K562 (cell line): ENCODE data around the gene ARHGAP30. TPM values are rescaled to one million over a fixed set of nuclear protein-coding genes. Genes with fewer than 3 reads are reported as not detected.

Experiments used
- ATAC-seq: fragments of 200-7000 bp; cut with Tn5 transposase; 3 replicates; pipeline ENCODE4 v1.9.1; 2020; ENCODE audit warnings: moderate library complexity
- BruUV-seq: library from RNA; stranded (reverse); fragments of 400-500 nt; replicated peaks from 2 replicates; lab custom pipeline; 2021; lab: Mats Ljungman, UMichigan
- CTCF ChIA-PET: fragments of 300-600 bp; formaldehyde crosslinking; extraction: SDS; loops from one replicate; lab custom pipeline; 2021; ENCODE audit warnings: low intra/inter-chr PET ratio; lab: Yijun Ruan, JAX
- POLR2A ChIA-PET: fragments of 300-600, 350-650 bp; sonication (Branson Sonifier 250); formaldehyde crosslinking; extraction: SDS; loops from one replicate; lab custom pipeline; 2021; ENCODE audit warnings: antibody characterized with exemption, inconsistent platforms; lab: Yijun Ruan, JAX
- DNase-seq, 4 experiments: peaks; one replicate each; pipeline versions ENCODE4 v3.0.0 to v3.0.0-alpha.2; 2011 to 2018; ENCODE audit warnings: low spot score in 3 of 4, mixed read lengths in 3 of 4; ENCODE audit errors: extremely low read depth in 1 of 4
- FAIRE-seq: peaks from 2 replicates; lab custom pipeline; 2011; peaks lifted over from hg19 to GRCh38; lab: Jason Lieb, UNC
- H2AFZ ChIP-seq: 2 replicates; pipeline ENCODE4 v1.6.0; 2011; ENCODE audit warnings: low read depth, low read length, control low read depth, inconsistent platforms
- H3K27ac ChIP-seq: fragments of 200-600 bp; 3 replicates; pipeline ENCODE4 v1.8.0; 2011; ENCODE audit warnings: low read depth, mild to moderate bottlenecking, control low read depth, inconsistent platforms, low read length, moderate library complexity, mixed read lengths; ENCODE audit errors: extremely low read depth
- H3K27me3 ChIP-seq, 2 experiments: fragments of 300-600 bp in 1 of 2; 2 replicates in 1 of 2; 3 replicates in 1 of 2; pipeline versions ENCODE4 v1.6.0 to v1.8.0; 2011; ENCODE audit warnings: inconsistent platforms in 2 of 2, low read length in 2 of 2, mild to moderate bottlenecking in 1 of 2, mixed read lengths in 1 of 2, moderate library complexity in 1 of 2; ENCODE audit not compliant: control insufficient read depth in 2 of 2, insufficient read depth in 2 of 2
- H3K36me3 ChIP-seq: fragments of 300-600 bp; 3 replicates; pipeline ENCODE4 v1.8.0; 2011; ENCODE audit warnings: mild to moderate bottlenecking, low read length, inconsistent platforms; ENCODE audit not compliant: control insufficient read depth, insufficient read depth
- H3K4me1 ChIP-seq, 2 experiments: fragments of 200-600 bp in 1 of 2; replicated peaks in 1 of 2; 2 replicates in 1 of 2; 3 replicates in 1 of 2; pipeline versions ENCODE4 v1.5.1 to v1.8.0; 2011; ENCODE audit warnings: inconsistent platforms in 2 of 2, low read length in 2 of 2, mild to moderate bottlenecking in 1 of 2, mixed read lengths in 1 of 2, moderate library complexity in 1 of 2; ENCODE audit not compliant: control insufficient read depth in 2 of 2, insufficient read depth in 2 of 2
- H3K4me2 ChIP-seq: 2 replicates; pipeline ENCODE4 v1.6.1; 2011; ENCODE audit warnings: low read length, control low read depth, inconsistent platforms, mixed read lengths; ENCODE audit not compliant: insufficient read depth
- H3K4me3 ChIP-seq: fragments of 200-600 bp; sonication (generic), shearing (Covaris generic); 2 replicates; pipeline ENCODE4 v1.5.1; 2016; ENCODE audit warnings: control low read depth, inconsistent platforms
- H3K79me2 ChIP-seq: fragments of 200-600 bp; 3 replicates; pipeline ENCODE4 v1.8.0; 2011; ENCODE audit warnings: low read length, inconsistent platforms; ENCODE audit not compliant: control insufficient read depth, insufficient read depth
- H3K9ac ChIP-seq, 2 experiments: 2 replicates each; pipeline versions ENCODE4 v1.6.0 to v1.6.1; 2011; ENCODE audit warnings: low read depth in 2 of 2, low read length in 2 of 2, control low read depth in 1 of 2, inconsistent platforms in 1 of 2, mild to moderate bottlenecking in 1 of 2, mixed read lengths in 1 of 2; ENCODE audit not compliant: insufficient read depth in 1 of 2
- H3K9me1 ChIP-seq: one replicate; pipeline ENCODE4 v1.6.0; 2011; ENCODE audit warnings: inconsistent platforms, mild to moderate bottlenecking, low read length, moderate library complexity; ENCODE audit not compliant: control insufficient read depth, insufficient read depth
- H3K9me3 ChIP-seq: replicated peaks from 2 replicates; pipeline ENCODE4 v1.5.1; 2011; ENCODE audit warnings: low read depth, low read length, inconsistent platforms; ENCODE audit not compliant: control insufficient read depth, insufficient read depth
- H4K20me1 ChIP-seq: replicated peaks from 2 replicates; pipeline ENCODE4 v1.6.1; 2011; ENCODE audit warnings: low read length, inconsistent platforms, mixed read lengths; ENCODE audit not compliant: control insufficient read depth, insufficient read depth
- E4F1 ChIP-seq: fragments of 250-450 bp; sonication (Bioruptor Pico); IDR thresholded peaks from 2 replicates; pipeline ENCODE4 v1.5.0; 2021; ENCODE audit warnings: mild to moderate bottlenecking, borderline replicate concordance
- MCM3 ChIP-seq: fragments of 450-650 bp; IDR thresholded peaks from 2 replicates; pipeline ENCODE4 v1.6.1; 2016
- NFRKB ChIP-seq: fragments of 450-650 bp; IDR thresholded peaks from 2 replicates; pipeline ENCODE4 v1.6.1; 2016; ENCODE audit warnings: low read depth
- POLR2B ChIP-seq: fragments of 450-650 bp; IDR thresholded peaks from 2 replicates; pipeline ENCODE4 v1.6.1; 2018; ENCODE audit warnings: low read depth; ENCODE audit not compliant: partially characterized antibody
- PRDM10 ChIP-seq: fragments of 450-650 bp; IDR thresholded peaks from 2 replicates; pipeline ENCODE4 v1.6.1; 2018; ENCODE audit not compliant: partially characterized antibody
- RHOXF2B ChIP-seq: fragments of 250-450 bp; sonication (Bioruptor Pico); conservative IDR thresholded peaks from 2 replicates; pipeline ENCODE4 v1.5.1; 2021
- SLC30A9 ChIP-seq: fragments of 250-450 bp; sonication (Bioruptor Pico); IDR thresholded peaks from 2 replicates; pipeline ENCODE4 v1.8.0; 2022; ENCODE audit warnings: mild to moderate bottlenecking, moderate library complexity
- SUPT5H ChIP-seq: fragments of 450-650 bp; IDR thresholded peaks from 2 replicates; pipeline ENCODE4 v1.6.1; 2016
- ZBTB33 ChIP-seq: sonication (generic); formaldehyde crosslinking; IDR thresholded peaks from 2 replicates; pipeline ENCODE4 v1.8.1; 2023; ENCODE audit warnings: mild to moderate bottlenecking, missing genetic modification reagents
- ZNF263 ChIP-seq: sonication (generic); formaldehyde crosslinking; IDR thresholded peaks from 2 replicates; pipeline ENCODE4 v1.8.0; 2022; ENCODE audit warnings: mild to moderate bottlenecking, missing genetic modification reagents, borderline replicate concordance
- WGBS: fragments of 100-300 bp; shearing (Covaris generic); methylation state at CpG from one replicate; pipeline ENCODE4 v1.1.6; 2016; ENCODE audit warnings: low coverage, mixed read lengths; ENCODE audit not compliant: insufficient coverage; ENCODE audit errors: missing lambda C conversion rate; 5-methylcytosine and 5-hydroxymethylcytosine counted together
- in situ Hi-C: fragments of 300-500 bp; cut with MboI; formaldehyde crosslinking; loops from 4 replicates; pipeline ENCODE4 v1.15.0; 2018; ENCODE audit warnings: inconsistent platforms, mixed read lengths
- intact Hi-C: fragments of 100-400 bp; cut with micrococcal nuclease; formaldehyde crosslinking; loops from 2 replicates; pipeline ENCODE4 v1.14.2; 2022
- polyA plus RNA-seq, 8 experiments: library from polyadenylated mRNA; depleted of rRNA in 4 of 8; stranded (reverse) in 5 of 8; unstranded in 3 of 8; fragments of >200 nt; fragmentation: Nextera tagmentation in 2 of 8; fragmentation: Illumina TruSeq in 1 of 8; extraction: Ambion mirVana in 2 of 8; extraction: Trizol in 1 of 8; gene quantifications; 2 replicates each; pipeline versions ENCODE4 v1.2.1 to v1.2.3, GENCODE V29; 2011 to 2014; ENCODE audit warnings: inconsistent platforms in 1 of 8, missing spikeins in 1 of 8
- total RNA-seq, 7 experiments: library from RNA; depleted of rRNA in 6 of 7; stranded (reverse); fragments of >200 nt in 6 of 7; fragmentation: Illumina TruSeq in 2 of 7; extraction: Trizol in 2 of 7; gene quantifications; 2 replicates each; pipeline versions ENCODE4 v1.2.1 to v1.2.3, GENCODE V29; 2011 to 2021; ENCODE audit warnings: low replicate concordance in 1 of 7

The ARHGAP30 gene
- total and polyA plus RNA-seq, 9 of the 15 experiments (the other 6 are each of a cell fraction or from before 2014, with no cell fraction given): 0.01 to 0.73 (median 0.12) TPM

- H4K20me1 ChIP-seq: no peaks in the 10 kb centered on the region
- ChIA-PET CTCF (no interaction called here), POLR2A (interaction anchor here (0.6 to 1.9 kb wide), 7 partner anchors 12 to 449 kb away, joined by 3 to 8 read pairs (median 3); partner anchors contain the start of gene DEDD)
- in situ Hi-C loops (no loop called here), intact Hi-C loops (loop anchor here (10.0 kb wide), 1 partner anchor 61 kb away; the partner anchor contains the start of gene DEDD)
- DNase-seq (no peak), FAIRE-seq (no peak), ATAC-seq (peak; percentile 43)
- H3K4me3 ChIP-seq: no peak overlapping the region
- BruUV-seq: no TSS peak
- no peak overlapping the region for H3K4me2 ChIP-seq
- H3K36me3 ChIP-seq: no peaks in the 10 kb centered on the region
- no peaks in the 10 kb centered on the region for H3K9me1 ChIP-seq
- H3K4me1 ChIP-seq: peaks cover 14 to 27% of the 10 kb centered on the region in 2 experiments
- no peaks in the 10 kb centered on the region for H3K27me3 ChIP-seq
- no peak overlapping the region for H3K27ac ChIP-seq
- H3K9me3 ChIP-seq: no peaks in the 10 kb centered on the region
- 55% methylated on average over 7 of the region's 7 CpGs for WGBS
- no peak overlapping the region for H2AFZ ChIP-seq
- H3K9ac ChIP-seq: no peak overlapping the region
- H3K79me2 ChIP-seq: no peaks in the 10 kb centered on the region
- TF ChIP-seq RHOXF2B (CRISPR knock-in tag) (no peak), E4F1 (CRISPR knock-in tag) (no peak), SUPT5H (no peak), ZNF263 (CRISPR knock-in tag) (no peak), PRDM10 (no peak), ZBTB33 (CRISPR knock-in tag) (no peak), NFRKB (no peak), SLC30A9 (CRISPR knock-in tag) (no peak), POLR2B (no peak), MCM3 (no peak)
Measured at GRCh38 chr1:161073474-161074121, 3.9 kb upstream of the ARHGAP30 start.
